Stomach (tissue), 9 donors: ENCODE data around the gene DAPK2. TPM values are rescaled to one million over a fixed set of nuclear protein-coding genes. Genes with fewer than 3 reads are reported as not detected.
A peak's percentile ranks its signal among the peaks of the same experiment; 100 is the strongest.

Experiments
- DNase-seq, 2 donors: peaks; one replicate each; pipeline versions ENCODE4 v3.0.0 to v3.0.0-alpha.2; 2013 to 2019
- H3K27ac ChIP-seq, 5 donors: fragments of 200-600 bp in 4 of 5; sonication (generic) in 4 of 5; one replicate each; pipeline ENCODE4 v1.5.1; 2013 to 2019; ENCODE audit warnings: mild to moderate bottlenecking in 1 of 5, moderate library complexity in 1 of 5
- H3K27me3 ChIP-seq, 3 donors: fragments of 200-600 bp; sonication (generic); one replicate each; pipeline ENCODE4 v1.5.1; 2017 to 2019; ENCODE audit warnings: mixed run types in 1 of 3
- H3K36me3 ChIP-seq, 4 donors: fragments of 200-600 bp; sonication (generic); 1 replicate in 3 of 4; 2 replicates in 1 of 4; pipeline ENCODE4 v1.5.1; 2016 to 2019
- H3K4me1 ChIP-seq, 4 donors: fragments of 200-600 bp; sonication (generic); one replicate each; pipeline ENCODE4 v1.5.1; 2016 to 2019
- H3K4me3 ChIP-seq, 4 donors: fragments of 200-600 bp; sonication (generic) in 3 of 4; one replicate each; pipeline ENCODE4 v1.5.1; 2016 to 2019; ENCODE audit warnings: mild to moderate bottlenecking in 1 of 4
- H3K9me3 ChIP-seq, 4 donors: fragments of 200-600 bp; sonication (generic); one replicate each; pipeline ENCODE4 v1.5.1; 2016 to 2019
- CTCF ChIP-seq, 7 experiments: fragments of 450-650 bp in 4 of 7; fragments of 200-600 bp in 3 of 7; sonication (generic) in 3 of 7; IDR thresholded peaks; one replicate each; pipeline ENCODE4 v1.5.1; 2016 to 2019; ENCODE audit warnings: antibody characterized with exemption in 7 of 7, control low read depth in 2 of 7, mild to moderate bottlenecking in 1 of 7
- EP300 ChIP-seq: sonication (generic); formaldehyde crosslinking; IDR thresholded peaks from one replicate; pipeline ENCODE4 v1.6.1; 2017; ENCODE audit warnings: antibody characterized with exemption
- POLR2A ChIP-seq, 4 donors: fragments of 450-650 bp; IDR thresholded peaks; one replicate each; pipeline ENCODE4 v1.6.1; 2016; ENCODE audit warnings: antibody characterized with exemption in 4 of 4, control low read depth in 2 of 4, mild to moderate bottlenecking in 1 of 4, moderate library complexity in 1 of 4
- POLR2AphosphoS5 ChIP-seq, 3 donors: sonication (generic); formaldehyde crosslinking; IDR thresholded peaks; one replicate each; pipeline ENCODE4 v1.6.1; 2016; ENCODE audit warnings: antibody characterized with exemption in 3 of 3
- WGBS, 5 donors: extraction: QIAGEN DNeasy Blood & Tissue Kit in 3 of 5; methylation state at CpG; one replicate each; pipeline versions ENCODE4 v1.1.5 to v1.1.7; 2013 to 2018; 5-methylcytosine and 5-hydroxymethylcytosine counted together
- intact Hi-C: fragments of 100-400 bp; cut with DNase I; formaldehyde crosslinking; loops from one replicate; pipeline ENCODE4 v1.15.1; 2023; ENCODE audit warnings: low total_unique reads
- polyA plus RNA-seq, 3 donors: library from polyadenylated mRNA; stranded (reverse); fragments of 200-250 nt; gene quantifications; one replicate each; pipeline ENCODE4 v1.2.3, GENCODE V29; 2013
- total RNA-seq, 5 donors: library from RNA; depleted of rRNA; stranded (reverse); fragments of >200 nt; gene quantifications; one replicate each; pipeline versions ENCODE4 v1.1.0 to v1.2.3, GENCODE V29; 2014 to 2016
- donor health status: healthy with polysubstance abuse.
- donor health status: Bipolar disorder and iron deficiency.
- donor health status: healthy.

The DAPK2 gene
- total and polyA plus RNA-seq, 8 donors = 5.2 to 178 (median 16.6) TPM

GRCh38 chr15:64013179-64014062, 32.9 kb downstream of the DAPK2 start:
- peak overlapping the region; percentile 56 to 78 (median 69) for H3K27ac ChIP-seq
- H3K27me3 ChIP-seq = no peaks in the 10 kb centered on the region
- H3K4me3 ChIP-seq = no peak overlapping the region
- H3K4me1 ChIP-seq = peaks cover 43 to 96% (median 52%) of the 10 kb centered on the region in 4 donors
- H3K9me3 ChIP-seq = no peaks in the 10 kb centered on the region
- intact Hi-C loops = no loop called here
- H3K36me3 ChIP-seq = no peaks in the 10 kb centered on the region
- peak in 1 of 2 donors; percentile 60 for DNase-seq
- 27 to 59% (median 35%) methylated on average over 3 of the region's 3 CpGs for WGBS, 5 donors
- TF ChIP-seq EP300 (no peak), POLR2AphosphoS5 (IDR thresholded peaks at IDR 0.05) (peak in 1 of 3 donors; percentile 4)

GRCh38 chr15:64011736-64012135, 34.5 kb downstream of the DAPK2 start:
- H3K27ac ChIP-seq = peak overlapping the region in 1 of 5 donors; percentile 13
- H3K36me3 ChIP-seq = no peaks in the 10 kb centered on the region
- 63 to 89% (median 79%) methylated on average over 1 of the region's 1 CpG for WGBS, 5 donors
- H3K4me3 ChIP-seq = no peak overlapping the region
- intact Hi-C loops = no loop called here
- H3K27me3 ChIP-seq = no peaks in the 10 kb centered on the region
- peak in 1 of 2 donors; percentile 73 for DNase-seq
- TF ChIP-seq EP300 (no peak), POLR2AphosphoS5 (IDR thresholded peaks at IDR 0.05) (no peak), POLR2A (IDR thresholded peaks at IDR 0.05) (no peak), CTCF (IDR thresholded peaks at IDR 0.05) (no peak)
- no peaks in the 10 kb centered on the region for H3K9me3 ChIP-seq
- H3K4me1 ChIP-seq = peaks cover 43 to 91% (median 49%) of the 10 kb centered on the region in 4 donors

GRCh38 chr15:64010719-64011118, 35.6 kb downstream of the DAPK2 start:
- intact Hi-C loops = no loop called here
- H3K4me1 ChIP-seq = peaks cover 43 to 91% (median 48%) of the 10 kb centered on the region in 4 donors
- no peaks in the 10 kb centered on the region for H3K36me3 ChIP-seq
- H3K27ac ChIP-seq = peak overlapping the region in 4 of 5 donors; percentile 24 to 54 (median 40)
- H3K4me3 ChIP-seq = no peak overlapping the region
- TF ChIP-seq POLR2AphosphoS5 (IDR thresholded peaks at IDR 0.05) (peak in 2 of 3 donors; percentile 29 to 64), EP300 (no peak)
- H3K9me3 ChIP-seq = no peaks in the 10 kb centered on the region
- DNase-seq = peak; percentile 72 to 79
- no peaks in the 10 kb centered on the region for H3K27me3 ChIP-seq
- 24 to 60% (median 31%) methylated on average over 3 of the region's 3 CpGs for WGBS, 5 donors

- intact Hi-C loops = no loop called here
- no peak for DNase-seq
- TF ChIP-seq CTCF (IDR thresholded peaks at IDR 0.05) = no peak
- H3K4me1 ChIP-seq = peaks cover 37 to 90% (median 41%) of the 10 kb centered on the region in 4 donors
- no peaks in the 10 kb centered on the region for H3K27me3 ChIP-seq
- peak overlapping the region in 4 of 5 donors; percentile 18 to 54 (median 40) for H3K27ac ChIP-seq
- no peaks in the 10 kb centered on the region for H3K9me3 ChIP-seq
- H3K36me3 ChIP-seq = no peaks in the 10 kb centered on the region
- WGBS, 5 donors = 61 to 79% (median 69%) methylated on average over 4 of the region's 4 CpGs
- no peak overlapping the region for H3K4me3 ChIP-seq
Observed at GRCh38 chr15:64009798-64010261, 36.5 kb downstream of the DAPK2 start.

GRCh38 chr15:64009241-64009640, 37.0 kb downstream of the DAPK2 start:
- H3K4me3 ChIP-seq = no peak overlapping the region
- DNase-seq = no peak
- intact Hi-C loops = no loop called here
- H3K9me3 ChIP-seq = no peaks in the 10 kb centered on the region
- no peaks in the 10 kb centered on the region for H3K36me3 ChIP-seq
- H3K27me3 ChIP-seq = no peaks in the 10 kb centered on the region
- peaks cover 35 to 88% (median 39%) of the 10 kb centered on the region in 4 donors for H3K4me1 ChIP-seq
- TF ChIP-seq EP300 = no peak
- TF ChIP-seq POLR2A (IDR thresholded peaks at IDR 0.05) = no peak
- no peak for TF ChIP-seq POLR2AphosphoS5 (IDR thresholded peaks at IDR 0.05)
- TF ChIP-seq CTCF (IDR thresholded peaks at IDR 0.05) = no peak
- WGBS, 5 donors = 58 to 70% (median 63%) methylated on average over 2 of the region's 2 CpGs
- H3K27ac ChIP-seq = peak overlapping the region in 4 of 5 donors; percentile 18 to 54 (median 40)
